HEK293 (cell line): ENCODE measurements around the gene COA3.
A peak's percentile ranks its signal among the peaks of the same experiment; 100 is the strongest.

Source experiments
- GLIS2 ChIP-seq: fragments of 450-650 bp; formaldehyde crosslinking; IDR thresholded peaks from 2 replicates; pipeline ENCODE4 v1.5.1; 2016; ENCODE audit warnings: missing biosample characterization, missing genetic modification characterization
- KLF8 ChIP-seq: fragments of 450-650 bp; formaldehyde crosslinking; IDR thresholded peaks from 2 replicates; pipeline ENCODE4 v1.5.1; 2016; ENCODE audit warnings: missing biosample characterization, missing genetic modification characterization
- PBX3 ChIP-seq: sonication (generic); formaldehyde crosslinking; IDR thresholded peaks from 2 replicates; pipeline ENCODE4 v1.8.1; 2022; ENCODE audit warnings: mild to moderate bottlenecking, moderate library complexity, missing genetic modification reagents
- PRDM2 ChIP-seq: fragments of 450-650 bp; formaldehyde crosslinking; IDR thresholded peaks from 2 replicates; pipeline ENCODE4 v1.5.1; 2016; ENCODE audit warnings: missing biosample characterization, missing genetic modification characterization, borderline replicate concordance
- RBAK ChIP-seq: fragments of 450-650 bp; formaldehyde crosslinking; IDR thresholded peaks from 2 replicates; pipeline ENCODE4 v1.5.1; 2016; ENCODE audit warnings: missing biosample characterization, missing genetic modification characterization
- YY1 ChIP-seq: fragments of 450-650 bp; formaldehyde crosslinking; IDR thresholded peaks from 2 replicates; pipeline ENCODE4 v1.5.1; 2018; ENCODE audit warnings: missing biosample characterization, missing genetic modification characterization
- ZBTB21 ChIP-seq: fragments of 450-650 bp; formaldehyde crosslinking; IDR thresholded peaks from 2 replicates; pipeline ENCODE4 v1.5.1; 2017; ENCODE audit warnings: missing biosample characterization, missing genetic modification characterization
- ZNF138 ChIP-seq: fragments of 450-650 bp; formaldehyde crosslinking; IDR thresholded peaks from 2 replicates; pipeline ENCODE4 v1.5.1; 2016; ENCODE audit warnings: missing biosample characterization, missing genetic modification characterization, borderline replicate concordance
- ZNF157 ChIP-seq: fragments of 450-650 bp; formaldehyde crosslinking; IDR thresholded peaks from 2 replicates; pipeline ENCODE4 v1.5.1; 2016; ENCODE audit warnings: missing biosample characterization, missing genetic modification characterization
- ZNF184 ChIP-seq: fragments of 450-650 bp; IDR thresholded peaks from 2 replicates; pipeline ENCODE4 v1.5.1; 2018; ENCODE audit warnings: missing biosample characterization, mild to moderate bottlenecking, missing genetic modification characterization
- ZNF341 ChIP-seq: fragments of 450-650 bp; formaldehyde crosslinking; IDR thresholded peaks from 2 replicates; pipeline ENCODE4; 2016; ENCODE audit warnings: low read depth, missing biosample characterization, missing genetic modification characterization
- ZNF48 ChIP-seq: fragments of 450-650 bp; formaldehyde crosslinking; IDR thresholded peaks from 2 replicates; pipeline ENCODE4 v1.5.1; 2016; ENCODE audit warnings: missing biosample characterization, missing genetic modification characterization
- ZNF561 ChIP-seq: fragments of 450-650 bp; IDR thresholded peaks from 2 replicates; pipeline ENCODE4 v1.5.1; 2018; ENCODE audit warnings: missing biosample characterization, missing genetic modification characterization, borderline replicate concordance
- ZNF580 ChIP-seq: fragments of 450-650 bp; formaldehyde crosslinking; IDR thresholded peaks from 2 replicates; pipeline ENCODE4 v1.5.1; 2016; ENCODE audit warnings: missing biosample characterization, missing genetic modification characterization
- ZNF600 ChIP-seq: fragments of 450-650 bp; formaldehyde crosslinking; IDR thresholded peaks from 2 replicates; pipeline ENCODE4 v1.5.1; 2016; ENCODE audit warnings: missing biosample characterization, missing genetic modification characterization
- ZNF626 ChIP-seq: fragments of 450-650 bp; sonication (Bioruptor Pico); formaldehyde crosslinking; IDR thresholded peaks from 2 replicates; pipeline ENCODE4 v1.5.1; 2018; ENCODE audit warnings: missing biosample characterization, missing genetic modification characterization, inconsistent platforms
- ZNF654 ChIP-seq: fragments of 450-650 bp; formaldehyde crosslinking; IDR thresholded peaks from 2 replicates; pipeline ENCODE4 v1.5.1; 2016; ENCODE audit warnings: low read depth, missing biosample characterization, missing genetic modification characterization
- ZNF692 ChIP-seq: fragments of 450-650 bp; formaldehyde crosslinking; IDR thresholded peaks from 2 replicates; pipeline ENCODE4 v1.5.1; 2016; ENCODE audit warnings: missing biosample characterization, missing genetic modification characterization
- ZNF701 ChIP-seq: fragments of 450-650 bp; formaldehyde crosslinking; IDR thresholded peaks from 2 replicates; pipeline ENCODE4 v1.5.1; 2016; ENCODE audit warnings: missing biosample characterization, missing genetic modification characterization
- ZNF76 ChIP-seq: fragments of 450-650 bp; formaldehyde crosslinking; IDR thresholded peaks from 2 replicates; pipeline ENCODE4; 2016; ENCODE audit warnings: low read depth, missing biosample characterization, missing genetic modification characterization, borderline replicate concordance
- TF ChIP-seq, protein P1 (sequence below): fragments of 450-650 bp; formaldehyde crosslinking; IDR thresholded peaks from 2 replicates; pipeline ENCODE4 v1.5.1; 2016; ENCODE audit warnings: missing biosample characterization, missing genetic modification characterization
- TF ChIP-seq, protein P2 (sequence below): fragments of 450-650 bp; formaldehyde crosslinking; IDR thresholded peaks from 2 replicates; pipeline ENCODE4 v1.5.1; 2016; ENCODE audit warnings: missing biosample characterization, missing genetic modification characterization
- TF ChIP-seq, protein P3 (sequence below): fragments of 450-650 bp; formaldehyde crosslinking; IDR thresholded peaks from 2 replicates; pipeline ENCODE4 v1.5.1; 2017; ENCODE audit warnings: missing biosample characterization, missing genetic modification characterization
- TF ChIP-seq, protein P4 (sequence below): fragments of 450-650 bp; formaldehyde crosslinking; optimal IDR thresholded peaks from 2 replicates; pipeline ENCODE3; 2016; ENCODE audit warnings: missing biosample characterization, mild to moderate bottlenecking, missing genetic modification characterization

COA3 gene

GRCh38 chr17:42773290-42774035 lies 25.0 kb downstream of the COA3 start, which contains the start of gene VPS25 (continued):
- TF ChIP-seq, protein P1, sequence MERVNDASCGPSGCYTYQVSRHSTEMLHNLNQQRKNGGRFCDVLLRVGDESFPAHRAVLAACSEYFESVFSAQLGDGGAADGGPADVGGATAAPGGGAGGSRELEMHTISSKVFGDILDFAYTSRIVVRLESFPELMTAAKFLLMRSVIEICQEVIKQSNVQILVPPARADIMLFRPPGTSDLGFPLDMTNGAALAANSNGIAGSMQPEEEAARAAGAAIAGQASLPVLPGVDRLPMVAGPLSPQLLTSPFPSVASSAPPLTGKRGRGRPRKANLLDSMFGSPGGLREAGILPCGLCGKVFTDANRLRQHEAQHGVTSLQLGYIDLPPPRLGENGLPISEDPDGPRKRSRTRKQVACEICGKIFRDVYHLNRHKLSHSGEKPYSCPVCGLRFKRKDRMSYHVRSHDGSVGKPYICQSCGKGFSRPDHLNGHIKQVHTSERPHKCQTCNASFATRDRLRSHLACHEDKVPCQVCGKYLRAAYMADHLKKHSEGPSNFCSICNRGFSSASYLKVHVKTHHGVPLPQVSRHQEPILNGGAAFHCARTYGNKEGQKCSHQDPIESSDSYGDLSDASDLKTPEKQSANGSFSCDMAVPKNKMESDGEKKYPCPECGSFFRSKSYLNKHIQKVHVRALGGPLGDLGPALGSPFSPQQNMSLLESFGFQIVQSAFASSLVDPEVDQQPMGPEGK (tag by site-specific recombination), result 0 out of 2 replicates have a peak, but pooled peaks have one; percentile 17
- TF ChIP-seq PBX3 (CRISPR knock-in tag) (no peak), YY1 (tag by site-specific recombination) (peak; percentile 84), ZNF138 (tag by site-specific recombination) (no peak), ZNF580 (peak; percentile 99), ZNF184 (tag by site-specific recombination) (peak; percentile 74; the same call in 1 of the 2 replicates), KLF8 (tag by site-specific recombination) (peak; percentile 77), ZNF157 (tag by site-specific recombination) (no peak), ZNF654 (tag by site-specific recombination) (peak; percentile 16; the same call in 1 of the 2 replicates), GLIS2 (no peak), ZNF701 (no peak), ZNF561 (peak; percentile 83; the same call in 1 of the 2 replicates), ZNF600 (tag by site-specific recombination) (no peak), ZNF692 (peak; percentile 60), PRDM2 (tag by site-specific recombination) (no peak), ZNF626 (tag by site-specific recombination) (no peak), ZNF48 (tag by site-specific recombination) (no peak), ZNF76 (tag by site-specific recombination) (peak; percentile 79; the same call in 1 of the 2 replicates), ZNF341 (peak; percentile 68), ZBTB21 (tag by site-specific recombination) (peak; percentile 45; the same call in 1 of the 2 replicates), RBAK (tag by site-specific recombination) (no peak)
- TF ChIP-seq, protein P2, sequence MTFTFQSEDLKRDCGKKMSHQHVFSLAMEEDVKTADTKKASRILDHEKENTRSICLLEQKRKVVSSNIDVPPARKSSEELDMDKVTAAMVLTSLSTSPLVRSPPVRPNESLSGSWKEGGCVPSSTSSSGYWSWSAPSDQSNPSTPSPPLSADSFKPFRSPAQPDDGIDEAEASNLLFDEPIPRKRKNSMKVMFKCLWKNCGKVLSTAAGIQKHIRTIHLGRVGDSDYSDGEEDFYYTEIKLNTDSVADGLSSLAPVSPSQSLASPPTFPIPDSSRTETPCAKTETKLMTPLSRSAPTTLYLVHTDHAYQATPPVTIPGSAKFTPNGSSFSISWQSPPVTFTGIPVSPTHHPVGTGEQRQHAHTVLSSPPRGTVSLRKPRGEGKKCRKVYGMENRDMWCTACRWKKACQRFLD (tag by site-specific recombination), result no peak
- TF ChIP-seq, protein P3, sequence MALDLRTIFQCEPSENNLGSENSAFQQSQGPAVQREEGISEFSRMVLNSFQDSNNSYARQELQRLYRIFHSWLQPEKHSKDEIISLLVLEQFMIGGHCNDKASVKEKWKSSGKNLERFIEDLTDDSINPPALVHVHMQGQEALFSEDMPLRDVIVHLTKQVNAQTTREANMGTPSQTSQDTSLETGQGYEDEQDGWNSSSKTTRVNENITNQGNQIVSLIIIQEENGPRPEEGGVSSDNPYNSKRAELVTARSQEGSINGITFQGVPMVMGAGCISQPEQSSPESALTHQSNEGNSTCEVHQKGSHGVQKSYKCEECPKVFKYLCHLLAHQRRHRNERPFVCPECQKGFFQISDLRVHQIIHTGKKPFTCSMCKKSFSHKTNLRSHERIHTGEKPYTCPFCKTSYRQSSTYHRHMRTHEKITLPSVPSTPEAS (tag by site-specific recombination), result 0 out of 2 replicates have a peak, but pooled peaks have one; percentile 22
- TF ChIP-seq, protein P4, sequence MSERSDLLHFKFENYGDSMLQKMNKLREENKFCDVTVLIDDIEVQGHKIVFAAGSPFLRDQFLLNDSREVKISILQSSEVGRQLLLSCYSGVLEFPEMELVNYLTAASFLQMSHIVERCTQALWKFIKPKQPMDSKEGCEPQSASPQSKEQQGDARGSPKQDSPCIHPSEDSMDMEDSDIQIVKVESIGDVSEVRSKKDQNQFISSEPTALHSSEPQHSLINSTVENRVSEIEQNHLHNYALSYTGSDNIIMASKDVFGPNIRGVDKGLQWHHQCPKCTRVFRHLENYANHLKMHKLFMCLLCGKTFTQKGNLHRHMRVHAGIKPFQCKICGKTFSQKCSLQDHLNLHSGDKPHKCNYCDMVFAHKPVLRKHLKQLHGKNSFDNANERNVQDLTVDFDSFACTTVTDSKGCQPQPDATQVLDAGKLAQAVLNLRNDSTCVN (tag by site-specific recombination), result peak; percentile 26
